ENCODE data around the gene UNC119B.

UNC119B gene

DNA sequence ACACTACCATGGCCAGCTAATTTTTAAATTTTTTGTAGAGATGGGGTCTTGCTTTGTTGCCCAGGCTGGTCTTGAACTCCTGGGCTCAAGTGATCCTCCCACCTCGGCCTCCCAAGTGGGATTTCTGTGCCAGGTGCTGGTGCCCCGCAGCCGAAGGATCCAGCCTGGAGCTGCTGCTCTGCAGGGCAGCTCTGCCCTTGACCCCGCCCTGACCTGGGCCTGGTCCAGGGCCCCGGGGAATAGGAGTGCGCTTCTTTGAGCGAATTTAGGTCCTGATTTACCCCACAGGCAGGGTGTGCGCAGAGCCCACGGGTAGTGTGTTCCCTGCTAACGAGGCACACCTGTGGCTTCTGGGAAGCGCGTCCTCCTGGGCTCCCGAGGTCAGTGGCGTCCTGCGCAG lies 30.6 kb downstream of the UNC119B start:
- Histone ChIP-seq H3K36me3 (replicated peaks) (no peaks in the 10 kb centered on the region), H3K27me3 (replicated peaks) (no peaks in the 10 kb centered on the region), H3K4me3 (ENCODE audit: low read depth, low read length) (no peak overlapping the region), H3K27ac (no peak overlapping the region)
- in situ Hi-C loops (cut with HindIII; ENCODE audit: low pct_ligation_motif_present, low sequenced_read_pairs) = no loop called here
- DNase-seq = no peak
- TF ChIP-seq, protein P1, sequence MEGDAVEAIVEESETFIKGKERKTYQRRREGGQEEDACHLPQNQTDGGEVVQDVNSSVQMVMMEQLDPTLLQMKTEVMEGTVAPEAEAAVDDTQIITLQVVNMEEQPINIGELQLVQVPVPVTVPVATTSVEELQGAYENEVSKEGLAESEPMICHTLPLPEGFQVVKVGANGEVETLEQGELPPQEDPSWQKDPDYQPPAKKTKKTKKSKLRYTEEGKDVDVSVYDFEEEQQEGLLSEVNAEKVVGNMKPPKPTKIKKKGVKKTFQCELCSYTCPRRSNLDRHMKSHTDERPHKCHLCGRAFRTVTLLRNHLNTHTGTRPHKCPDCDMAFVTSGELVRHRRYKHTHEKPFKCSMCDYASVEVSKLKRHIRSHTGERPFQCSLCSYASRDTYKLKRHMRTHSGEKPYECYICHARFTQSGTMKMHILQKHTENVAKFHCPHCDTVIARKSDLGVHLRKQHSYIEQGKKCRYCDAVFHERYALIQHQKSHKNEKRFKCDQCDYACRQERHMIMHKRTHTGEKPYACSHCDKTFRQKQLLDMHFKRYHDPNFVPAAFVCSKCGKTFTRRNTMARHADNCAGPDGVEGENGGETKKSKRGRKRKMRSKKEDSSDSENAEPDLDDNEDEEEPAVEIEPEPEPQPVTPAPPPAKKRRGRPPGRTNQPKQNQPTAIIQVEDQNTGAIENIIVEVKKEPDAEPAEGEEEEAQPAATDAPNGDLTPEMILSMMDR (IDR thresholded peaks at IDR 0.05; ENCODE audit: low read depth, low read length, missing control alignments) = no peak

DNA sequence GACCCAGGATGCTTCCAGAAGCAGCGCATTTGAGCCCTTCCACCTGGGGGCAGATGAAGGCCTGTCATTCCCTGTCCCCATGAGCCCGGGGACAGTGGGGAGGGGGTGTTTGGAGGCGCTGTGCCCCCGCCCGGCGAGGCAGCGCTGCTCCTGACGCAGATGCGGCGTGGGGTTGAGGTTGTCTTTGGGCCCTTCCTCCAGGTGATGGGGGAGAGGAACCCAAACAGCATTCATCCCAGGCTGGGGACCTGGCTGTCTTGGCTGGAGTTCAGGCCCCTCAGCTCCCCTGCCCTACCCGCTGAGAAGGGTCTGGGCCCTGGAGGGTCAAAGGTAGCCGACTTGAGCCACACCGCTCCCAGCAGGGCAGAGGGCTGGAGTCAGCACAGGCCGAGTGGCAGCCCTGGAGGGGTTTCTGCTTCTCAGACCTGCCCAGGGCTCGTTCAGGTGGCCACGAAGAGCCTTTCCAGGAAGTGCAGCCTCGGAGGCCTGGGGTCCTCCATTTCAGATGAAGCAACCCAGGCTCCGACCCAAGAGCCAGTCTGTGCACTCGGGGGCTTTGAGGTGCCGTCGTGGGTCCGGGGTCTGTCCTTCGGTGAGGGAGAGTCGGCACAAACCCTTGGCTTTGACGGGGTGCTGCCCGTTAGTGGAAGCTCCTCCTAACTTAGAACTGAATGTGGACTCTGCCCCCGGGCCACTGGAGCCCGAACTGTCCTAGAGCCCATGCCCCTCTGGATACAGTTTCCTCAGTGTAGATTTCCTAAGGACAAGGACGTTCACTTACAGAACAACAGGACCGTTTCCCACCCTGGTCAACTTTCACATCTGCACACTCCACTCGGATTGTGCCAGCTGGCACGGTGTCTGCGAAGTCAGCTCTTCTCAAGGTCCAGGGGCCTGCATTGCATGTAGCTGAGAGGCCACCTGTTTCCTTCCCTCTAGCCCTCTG lies 31.5 kb downstream of the UNC119B start:
- in situ Hi-C loops (cut with HindIII; ENCODE audit: low pct_ligation_motif_present, low sequenced_read_pairs) = no loop called here
- no peaks in the 10 kb centered on the region for H3K27me3 ChIP-seq (replicated peaks)
- no peak for DNase-seq
- TF ChIP-seq, protein P1 (IDR thresholded peaks at IDR 0.05; ENCODE audit: low read depth, low read length, missing control alignments) = no peak
- H3K4me3 ChIP-seq (ENCODE audit: low read depth, low read length) = no peak overlapping the region
- H3K27ac ChIP-seq = no peak overlapping the region
- H3K36me3 ChIP-seq (replicated peaks) = no peaks in the 10 kb centered on the region

DNA sequence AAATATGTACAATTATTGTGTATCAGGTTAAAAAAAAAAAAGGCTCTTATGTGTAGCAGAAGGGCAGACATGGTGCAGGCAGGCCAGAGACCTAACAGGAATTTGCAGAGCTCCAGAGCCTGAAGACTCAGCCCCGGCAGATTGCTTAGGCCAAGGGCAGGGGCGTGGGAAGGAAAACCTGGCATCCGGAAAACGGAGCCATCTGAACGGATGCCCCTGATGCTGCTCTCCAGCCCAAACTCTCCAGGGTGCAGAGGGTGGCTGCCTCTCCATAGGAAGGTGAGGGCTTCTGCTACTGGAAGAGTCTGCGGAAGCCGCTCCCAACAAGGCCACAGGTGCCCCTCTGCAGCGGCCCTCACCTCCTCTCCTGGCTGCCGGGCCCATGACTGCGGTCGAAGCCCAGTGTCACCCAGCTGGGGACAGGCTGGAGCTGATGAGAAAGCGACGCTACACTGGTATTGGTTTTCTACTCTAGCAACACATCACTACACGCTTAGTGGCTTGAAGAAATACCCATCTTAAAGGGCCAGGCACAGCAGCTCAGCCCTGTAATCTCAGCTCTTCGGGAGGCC lies 34.8 kb downstream of the UNC119B start:
- Histone ChIP-seq H3K36me3 (replicated peaks) (no peaks in the 10 kb centered on the region), H3K27ac (no peak overlapping the region), H3K4me3 (ENCODE audit: low read depth, low read length) (no peak overlapping the region), H3K27me3 (replicated peaks) (no peaks in the 10 kb centered on the region)
- DNase-seq = no peak
- TF ChIP-seq, protein P1 (IDR thresholded peaks at IDR 0.05; ENCODE audit: low read depth, low read length, missing control alignments) = no peak
- in situ Hi-C loops (cut with HindIII; ENCODE audit: low pct_ligation_motif_present, low sequenced_read_pairs) = no loop called here

DNA sequence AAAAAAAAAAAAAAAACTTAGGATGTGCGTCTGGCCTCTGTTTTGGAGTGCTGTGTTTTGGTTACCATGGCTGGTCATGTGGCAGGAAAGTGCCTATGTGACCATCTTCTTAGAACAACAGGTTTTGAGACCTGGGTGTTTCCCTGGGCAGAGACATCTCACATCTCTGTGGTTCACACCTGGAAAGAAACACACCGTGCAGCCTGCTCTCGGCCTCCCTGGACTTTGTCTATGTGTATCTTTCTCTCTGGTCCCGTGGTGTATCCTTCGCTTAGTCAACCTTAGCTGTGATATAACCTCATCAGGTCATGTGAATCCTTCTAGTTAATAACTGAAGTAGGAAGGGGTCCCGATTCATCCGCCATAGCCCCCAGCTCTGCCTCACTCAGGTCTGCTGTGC lies 38.0 kb downstream of the UNC119B start:
- no peak overlapping the region for H3K4me3 ChIP-seq (ENCODE audit: low read depth, low read length)
- no peak overlapping the region for H3K27ac ChIP-seq
- no peaks in the 10 kb centered on the region for H3K36me3 ChIP-seq (replicated peaks)
- no peaks in the 10 kb centered on the region for H3K27me3 ChIP-seq (replicated peaks)
- in situ Hi-C loops (cut with HindIII; ENCODE audit: low pct_ligation_motif_present, low sequenced_read_pairs) = no loop called here
- no peak for DNase-seq
- TF ChIP-seq, protein P1 (IDR thresholded peaks at IDR 0.05; ENCODE audit: low read depth, low read length, missing control alignments) = no peak

DNA sequence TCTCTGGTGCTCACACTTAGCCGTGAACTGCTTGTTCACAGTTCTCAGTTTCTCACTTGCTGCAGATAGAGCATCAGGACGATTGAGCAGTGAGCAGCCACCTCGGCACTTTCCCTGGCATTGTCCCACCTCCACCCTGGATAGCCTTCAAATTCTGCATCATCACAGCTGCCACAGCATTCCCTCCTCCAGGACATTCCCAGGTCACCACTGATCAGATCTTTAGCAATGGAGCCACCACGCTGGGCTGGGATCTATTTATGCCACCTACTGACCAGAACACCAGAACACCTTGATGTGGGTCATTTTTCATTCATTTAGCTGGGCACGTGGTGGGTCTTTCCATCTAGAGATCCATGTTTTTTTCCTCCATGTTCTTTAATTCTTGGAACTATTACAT lies 39.0 kb downstream of the UNC119B start:
- DNase-seq = no peak
- TF ChIP-seq, protein P1 (IDR thresholded peaks at IDR 0.05; ENCODE audit: low read depth, low read length, missing control alignments) = no peak
- Histone ChIP-seq H3K36me3 (replicated peaks) (no peaks in the 10 kb centered on the region), H3K27ac (no peak overlapping the region), H3K4me3 (ENCODE audit: low read depth, low read length) (no peak overlapping the region), H3K27me3 (replicated peaks) (no peaks in the 10 kb centered on the region)
- in situ Hi-C loops (cut with HindIII; ENCODE audit: low pct_ligation_motif_present, low sequenced_read_pairs) = no loop called here

Measured in brain microvascular endothelial cell (primary cell).